Epithelial cell of proximal tubule (primary cell): Measurements from ENCODE around the gene BBS2. TPM values are rescaled to one million over a fixed set of nuclear protein-coding genes. Genes with fewer than 3 reads are reported as not detected.

Source experiments
- DNase-seq: peaks from one replicate; pipeline ENCODE4 v3.0.0-alpha.2; 2011; ENCODE audit warnings: low read depth
- H3K4me3 ChIP-seq: 2 replicates; pipeline ENCODE4 v1.5.1; 2011; ENCODE audit warnings: low read depth, mild to moderate bottlenecking, low read length
- CTCF ChIP-seq: conservative IDR thresholded peaks from 2 replicates; pipeline ENCODE4 v1.5.1; 2012; ENCODE audit warnings: low read depth, mild to moderate bottlenecking, low read length
- total RNA-seq: library from RNA; depleted of rRNA; stranded (reverse); fragments of >200 nt; gene quantifications from 2 replicates; pipeline ENCODE4 v1.2.3, GENCODE V29; 2015

The BBS2 gene
- total RNA-seq, 1 donor from 2014 or later = 75.3 TPM

- TF ChIP-seq CTCF = no peak
- DNase-seq = no peak
- no peak overlapping the region for H3K4me3 ChIP-seq
Observed at GRCh38 chr16:56468800-56469199, 51.0 kb downstream of the BBS2 start.

- DNase-seq = no peak
- H3K4me3 ChIP-seq = no peak overlapping the region
- no peak for TF ChIP-seq CTCF
Observed at GRCh38 chr16:56466344-56466743, 53.5 kb downstream of the BBS2 start.

- no peak for DNase-seq
- H3K4me3 ChIP-seq = no peak overlapping the region
- no peak for TF ChIP-seq CTCF
Observed at GRCh38 chr16:56463153-56463552, 56.7 kb downstream of the BBS2 start.

- DNase-seq = no peak
- no peak for TF ChIP-seq CTCF
- H3K4me3 ChIP-seq = no peak overlapping the region
Observed at GRCh38 chr16:56462064-56462796, 57.6 kb downstream of the BBS2 start.

- DNase-seq = no peak
- no peak overlapping the region for H3K4me3 ChIP-seq
- no peak for TF ChIP-seq CTCF
Observed at GRCh38 chr16:56460101-56460500, 59.7 kb downstream of the BBS2 start.

- DNase-seq = no peak
- no peak for TF ChIP-seq CTCF
- H3K4me3 ChIP-seq = no peak overlapping the region
Observed at GRCh38 chr16:56457927-56458470, 61.8 kb downstream of the BBS2 start.
